NT2/D1 (cell line): Measurements from ENCODE around the gene DMWD.

ENCODE experiments used
- DNase-seq: peaks from one replicate; pipeline ENCODE4 v3.0.0-alpha.2; 2011; ENCODE audit warnings: low read depth, low spot score
- H3K27me3 ChIP-seq: 2 replicates; pipeline ENCODE4 v1.6.0; 2011; ENCODE audit warnings: mild to moderate bottlenecking; ENCODE audit not compliant: insufficient read length, insufficient read depth
- H3K36me3 ChIP-seq: 2 replicates; pipeline ENCODE4 v1.6.1; 2011; ENCODE audit warnings: mild to moderate bottlenecking, low read length, mixed read lengths; ENCODE audit not compliant: insufficient read depth, insufficient read length
- H3K4me1 ChIP-seq: 2 replicates; pipeline ENCODE4 v1.5.1; 2011; ENCODE audit not compliant: insufficient read depth, insufficient read length
- H3K4me3 ChIP-seq: 2 replicates; pipeline ENCODE4 v1.5.1; 2011; ENCODE audit warnings: low read depth; ENCODE audit not compliant: insufficient read length
- H3K9ac ChIP-seq: 2 replicates; pipeline ENCODE4 v1.6.0; 2011; ENCODE audit warnings: low read depth; ENCODE audit not compliant: insufficient read length
- H3K9me3 ChIP-seq: 2 replicates; pipeline ENCODE4 v1.5.1; 2011; ENCODE audit warnings: mild to moderate bottlenecking, low read length; ENCODE audit not compliant: insufficient read depth
- SUZ12 ChIP-seq: IDR thresholded peaks from 2 replicates; pipeline ENCODE4 v1.6.1; 2011; ENCODE audit not compliant: insufficient read length, insufficient read depth; ENCODE audit errors: extremely low read depth
- YY1 ChIP-seq: IDR thresholded peaks from 2 replicates; pipeline ENCODE4 v1.6.1; 2011; ENCODE audit not compliant: insufficient read length, insufficient read depth
- ZNF274 ChIP-seq: IDR thresholded peaks from 2 replicates; pipeline ENCODE4 v1.6.1; 2011; ENCODE audit warnings: mild to moderate bottlenecking, low read depth, low read length

Gene DMWD

DNA sequence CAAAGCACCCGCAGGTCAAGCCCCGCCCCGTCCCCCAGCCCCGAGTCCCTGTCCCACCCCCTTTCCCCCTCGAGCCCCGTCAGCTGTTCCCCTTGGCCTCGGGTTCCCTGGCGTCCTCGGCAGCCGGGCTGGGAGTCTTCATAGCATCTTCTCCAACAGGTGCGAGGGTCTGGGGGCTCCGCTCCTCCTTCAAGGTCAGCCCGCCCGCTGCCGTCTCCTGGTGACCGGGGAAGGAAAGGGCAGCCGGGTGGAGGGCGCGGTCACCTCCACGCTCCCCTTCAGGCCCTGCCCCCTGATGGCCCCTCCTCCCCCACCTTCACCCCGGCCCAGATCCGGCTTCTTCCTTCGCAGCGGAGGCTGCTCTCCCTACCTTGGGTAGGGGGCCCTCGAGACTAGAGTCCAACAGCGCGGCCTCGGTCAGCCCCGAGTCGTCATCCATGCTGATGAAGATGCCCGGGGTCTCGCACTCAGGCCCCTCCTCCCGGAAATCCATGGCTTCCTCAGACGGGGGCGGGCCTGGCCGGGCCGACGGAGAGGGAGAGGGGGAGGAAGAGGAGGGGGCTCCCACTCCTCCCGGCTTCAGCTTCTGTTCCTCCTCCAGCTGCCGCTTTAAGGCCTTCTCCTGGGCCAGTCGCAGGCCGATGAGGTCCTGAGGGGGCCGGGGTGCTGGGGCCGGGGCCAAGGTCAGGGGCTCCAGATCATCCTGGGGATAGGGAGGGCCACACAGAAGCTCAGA lies 23.0 kb upstream of the DMWD start:
- peaks cover 18% of the 10 kb centered on the region for H3K4me1 ChIP-seq
- H3K4me3 ChIP-seq, result peak overlapping the region; percentile 61
- peak overlapping the region; percentile 90 for H3K9ac ChIP-seq
- TF ChIP-seq SUZ12, result no peak
- no peaks in the 10 kb centered on the region for H3K9me3 ChIP-seq
- H3K27me3 ChIP-seq, result no peaks in the 10 kb centered on the region
- DNase-seq, result peak; percentile 54
- peaks cover 15% of the 10 kb centered on the region for H3K36me3 ChIP-seq

DNA sequence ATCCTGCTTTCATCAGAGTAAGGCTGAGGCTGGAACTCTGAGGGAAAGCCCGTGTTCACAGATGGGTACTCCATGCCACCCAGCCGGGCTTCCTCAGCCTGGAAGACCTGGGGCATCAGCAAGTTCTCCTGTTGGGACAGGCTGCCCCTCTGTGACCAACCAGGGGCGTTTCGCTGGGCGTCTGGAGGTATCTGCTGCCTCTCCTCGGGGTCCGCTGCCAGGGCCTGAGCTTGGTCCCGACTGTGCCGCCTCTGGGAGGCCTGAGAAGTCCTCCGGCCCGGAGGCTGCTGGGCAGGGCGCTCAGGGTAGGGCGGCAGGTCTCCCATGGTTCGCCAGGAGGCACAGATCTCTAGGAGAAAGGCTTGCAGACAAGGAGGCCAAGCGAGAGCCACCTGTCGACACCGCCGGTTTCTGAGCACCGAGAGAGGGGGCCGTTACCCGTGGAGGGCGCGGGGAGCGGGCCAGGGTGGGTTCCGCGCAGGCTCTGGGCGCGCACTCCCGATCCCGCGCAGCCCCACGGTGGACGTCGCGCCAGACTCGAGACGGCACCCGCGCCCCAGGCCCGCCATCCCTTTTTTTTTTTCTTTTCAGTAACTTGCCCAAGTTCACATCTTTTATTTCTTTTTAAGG lies 22.3 kb upstream of the DMWD start, which contains the start of gene RSPH6A:
TSS of gene RSPH6A (minus strand) at position 458 of the 630 bp plus-strand sequence. CDS start at position 326, 132 bp downstream.
- TF ChIP-seq ZNF274 (no peak), YY1 (no peak), SUZ12 (no peak)
- peaks cover 8% of the 10 kb centered on the region for H3K36me3 ChIP-seq
- no peaks in the 10 kb centered on the region for H3K9me3 ChIP-seq
- no peaks in the 10 kb centered on the region for H3K27me3 ChIP-seq
- DNase-seq, result no peak
- peak within 1 kb of the TSS; percentile 61 for H3K4me3 ChIP-seq
- peaks cover 18% of the 10 kb centered on the region for H3K4me1 ChIP-seq
- peak within 1 kb of the TSS; percentile 90 for H3K9ac ChIP-seq

DNA sequence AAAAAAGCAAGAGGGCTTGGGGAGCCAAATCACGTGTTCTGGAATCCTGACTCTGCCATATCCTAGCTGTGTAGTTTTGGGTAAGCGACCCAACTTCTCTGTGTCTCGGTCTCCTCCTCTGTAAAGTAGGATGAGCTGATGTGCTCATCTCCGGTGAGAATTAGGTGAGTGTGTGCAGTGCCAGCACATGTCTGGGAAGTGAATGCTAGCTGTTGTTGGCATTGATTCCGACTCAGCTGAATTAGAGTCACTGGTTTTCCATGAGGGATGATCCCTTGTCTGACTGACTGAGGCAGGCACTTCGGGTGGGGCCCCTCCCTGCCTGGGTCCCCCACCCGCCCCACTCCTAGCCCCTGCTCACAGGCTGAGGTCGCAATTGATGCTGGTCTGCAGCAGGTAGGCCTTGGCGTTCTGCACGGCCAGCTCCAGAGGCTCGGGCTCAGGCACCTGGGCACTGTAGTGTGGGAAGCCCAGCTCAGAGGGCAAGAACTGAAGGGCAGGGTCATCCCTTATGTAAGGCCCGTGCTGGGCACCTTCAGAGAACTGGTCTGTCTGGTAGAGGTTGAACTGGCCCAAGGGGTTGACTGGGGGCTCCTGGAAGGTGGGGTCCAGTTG lies 21.6 kb upstream of the DMWD start:
- Histone ChIP-seq H3K9me3 (no peaks in the 10 kb centered on the region), H3K9ac (peak overlapping the region; percentile 79), H3K4me1 (peaks cover 13% of the 10 kb centered on the region), H3K36me3 (peaks cover 1% of the 10 kb centered on the region), H3K4me3 (peak overlapping the region; percentile 61), H3K27me3 (no peaks in the 10 kb centered on the region)
- no peak for DNase-seq
- TF ChIP-seq YY1 (no peak), ZNF274 (no peak)

DNA sequence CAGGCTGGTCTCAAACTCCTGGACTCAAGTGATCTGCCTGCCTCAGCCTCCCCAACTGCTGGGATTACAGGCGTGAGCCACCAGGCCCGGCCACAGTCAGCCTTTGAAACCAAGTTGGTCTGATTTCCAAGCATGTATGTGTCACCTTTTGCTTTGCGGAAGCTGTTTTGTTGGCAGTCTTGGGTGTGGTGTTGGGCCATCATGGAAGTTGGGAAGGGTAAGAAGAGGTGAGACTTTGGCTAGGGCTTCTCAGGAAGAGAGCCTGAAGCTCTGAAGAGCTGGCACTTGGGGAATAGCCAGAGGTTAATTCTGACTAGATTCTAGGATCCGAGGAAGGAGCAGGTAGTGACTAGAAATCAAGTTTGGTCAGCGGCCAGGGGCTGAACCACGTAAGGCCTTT lies 19.7 kb upstream of the DMWD start:
- TF ChIP-seq YY1 (no peak), SUZ12 (no peak)
- no peak for DNase-seq
- H3K4me1 ChIP-seq, result peaks cover 3% of the 10 kb centered on the region
- no peaks in the 10 kb centered on the region for H3K9me3 ChIP-seq
- H3K36me3 ChIP-seq, result no peaks in the 10 kb centered on the region
- no peak overlapping the region for H3K4me3 ChIP-seq
- H3K9ac ChIP-seq, result no peak overlapping the region
- H3K27me3 ChIP-seq, result no peaks in the 10 kb centered on the region

DNA sequence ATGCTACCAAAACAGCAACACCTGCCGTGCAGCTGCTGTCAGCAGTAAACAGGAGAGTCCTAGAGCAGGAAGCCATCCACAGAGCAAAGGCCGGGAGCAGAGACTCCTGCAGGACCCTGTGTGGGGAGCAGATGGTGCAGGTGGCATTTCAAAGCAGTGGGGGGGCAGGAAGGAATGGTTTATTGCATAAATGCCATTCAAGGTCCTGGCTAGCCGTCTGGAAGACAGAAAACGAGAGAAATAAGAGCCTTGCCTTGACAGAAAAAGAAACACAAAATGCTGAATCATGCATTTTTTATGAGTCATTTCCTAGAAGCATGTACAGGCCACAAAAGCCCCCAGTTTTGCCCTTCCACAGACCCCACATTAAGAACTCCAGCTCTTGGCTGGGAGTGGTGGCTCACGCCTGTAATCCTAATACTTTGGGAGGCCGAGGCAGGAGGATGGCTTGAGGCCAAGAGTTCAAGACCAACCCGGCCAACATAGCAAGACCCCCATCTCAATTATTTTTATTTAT lies 17.1 kb upstream of the DMWD start:
- H3K9me3 ChIP-seq, result no peaks in the 10 kb centered on the region
- H3K9ac ChIP-seq, result no peak overlapping the region
- no peak for TF ChIP-seq YY1
- TF ChIP-seq SUZ12, result no peak
- TF ChIP-seq ZNF274, result no peak
- DNase-seq, result no peak
- peaks cover 3% of the 10 kb centered on the region for H3K4me1 ChIP-seq
- H3K27me3 ChIP-seq, result no peaks in the 10 kb centered on the region
- H3K4me3 ChIP-seq, result no peak overlapping the region
- H3K36me3 ChIP-seq, result no peaks in the 10 kb centered on the region

DNA sequence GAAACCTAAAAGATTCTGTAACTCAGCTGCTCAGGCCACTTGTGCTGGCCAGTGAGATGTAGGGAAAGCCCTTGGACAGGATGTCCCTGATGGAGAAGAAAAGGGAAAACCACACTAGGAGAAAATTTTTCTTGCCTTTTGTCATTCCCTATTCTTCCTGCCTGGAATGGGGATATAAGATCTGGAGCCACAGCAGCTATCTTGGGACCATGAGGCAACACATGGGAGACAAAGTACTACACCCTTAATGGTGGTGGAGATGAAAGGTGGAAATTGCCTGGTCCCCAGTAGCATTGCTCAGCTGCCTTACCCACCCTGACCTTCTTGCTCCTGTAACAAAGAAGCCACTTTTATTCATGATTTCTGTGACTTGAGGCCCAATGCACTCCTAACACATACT lies 13.1 kb upstream of the DMWD start:
- Histone ChIP-seq H3K4me3 (no peak overlapping the region), H3K9ac (no peak overlapping the region)
- TF ChIP-seq SUZ12 (no peak), YY1 (no peak), ZNF274 (no peak)

DNA sequence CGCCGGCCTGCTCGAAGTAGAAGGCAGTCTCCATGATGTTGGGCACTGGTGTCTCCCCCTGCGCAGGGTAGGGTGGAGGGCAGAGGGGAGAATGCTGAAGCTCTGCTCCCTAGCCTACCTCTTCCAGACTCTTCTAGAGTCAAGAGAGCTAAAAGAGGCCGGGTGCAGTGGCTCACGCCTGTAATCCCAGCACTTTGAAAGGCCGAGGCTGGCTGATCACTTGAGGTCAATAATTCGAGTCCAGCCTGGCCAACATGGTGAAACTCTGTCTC lies 12.2 kb upstream of the DMWD start:
- no peaks in the 10 kb centered on the region for H3K9me3 ChIP-seq
- no peaks in the 10 kb centered on the region for H3K27me3 ChIP-seq
- peaks cover 4% of the 10 kb centered on the region for H3K4me1 ChIP-seq
- H3K9ac ChIP-seq, result no peak overlapping the region
- no peak for DNase-seq
- TF ChIP-seq ZNF274 (no peak), SUZ12 (no peak), YY1 (no peak)
- no peak overlapping the region for H3K4me3 ChIP-seq
- H3K36me3 ChIP-seq, result no peaks in the 10 kb centered on the region

More for the DNA sequence above, 13.1 kb upstream of the DMWD start:
- peaks cover 2% of the 10 kb centered on the region for H3K4me1 ChIP-seq
- DNase-seq, result no peak
- H3K9me3 ChIP-seq, result no peaks in the 10 kb centered on the region
- no peaks in the 10 kb centered on the region for H3K27me3 ChIP-seq
- no peaks in the 10 kb centered on the region for H3K36me3 ChIP-seq
